VCaP (cell line): ENCODE data around the gene RUNX3.

Source experiments
- H3K27ac ChIP-seq: fragments of 450-650 bp; 2 replicates; pipeline ENCODE4 v1.5.1; 2017
- CTCF ChIP-seq: fragments of 450-650 bp; conservative IDR thresholded peaks from 2 replicates; pipeline ENCODE4 v1.5.1; 2017; ENCODE audit warnings: mild to moderate bottlenecking, moderate library complexity

The RUNX3 gene

GRCh38 chr1:24888061-24888970 is 41.8 kb downstream of the RUNX3 start:
- H3K27ac ChIP-seq = no peak overlapping the region
- TF ChIP-seq CTCF = no peak

- TF ChIP-seq CTCF = no peak
- no peak overlapping the region for H3K27ac ChIP-seq
These were observed 43.8 kb downstream of the RUNX3 start for GRCh38 chr1:24886241-24886640.

GRCh38 chr1:24884751-24885150 is 45.3 kb downstream of the RUNX3 start:
- no peak overlapping the region for H3K27ac ChIP-seq
- TF ChIP-seq CTCF = no peak

GRCh38 chr1:24881034-24881433 is 49.0 kb downstream of the RUNX3 start:
- no peak overlapping the region for H3K27ac ChIP-seq
- TF ChIP-seq CTCF = no peak

GRCh38 chr1:24878775-24879742 is 51.0 kb downstream of the RUNX3 start:
- H3K27ac ChIP-seq = no peak overlapping the region
- TF ChIP-seq CTCF = no peak

DNA sequence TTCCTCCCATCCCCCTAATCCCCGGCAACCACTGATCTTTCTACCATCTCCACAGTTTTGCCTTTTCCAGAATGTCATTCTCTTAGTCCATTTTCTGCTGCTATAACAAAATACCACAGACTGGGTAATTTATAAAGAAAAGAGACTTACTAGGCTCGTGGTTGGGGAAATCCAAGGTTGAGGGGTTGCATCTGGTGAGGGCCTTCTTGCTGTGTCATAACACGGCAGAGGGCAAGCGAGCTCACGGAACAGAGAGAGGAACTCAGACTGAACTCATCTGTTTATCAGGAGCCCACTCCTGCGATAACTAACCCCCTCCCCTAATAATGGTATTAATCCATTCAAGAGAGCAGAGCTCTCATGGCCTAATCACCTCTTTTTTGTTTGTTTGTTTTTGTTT is 52.0 kb downstream of the RUNX3 start:
- no peak for TF ChIP-seq CTCF
- no peak overlapping the region for H3K27ac ChIP-seq

DNA sequence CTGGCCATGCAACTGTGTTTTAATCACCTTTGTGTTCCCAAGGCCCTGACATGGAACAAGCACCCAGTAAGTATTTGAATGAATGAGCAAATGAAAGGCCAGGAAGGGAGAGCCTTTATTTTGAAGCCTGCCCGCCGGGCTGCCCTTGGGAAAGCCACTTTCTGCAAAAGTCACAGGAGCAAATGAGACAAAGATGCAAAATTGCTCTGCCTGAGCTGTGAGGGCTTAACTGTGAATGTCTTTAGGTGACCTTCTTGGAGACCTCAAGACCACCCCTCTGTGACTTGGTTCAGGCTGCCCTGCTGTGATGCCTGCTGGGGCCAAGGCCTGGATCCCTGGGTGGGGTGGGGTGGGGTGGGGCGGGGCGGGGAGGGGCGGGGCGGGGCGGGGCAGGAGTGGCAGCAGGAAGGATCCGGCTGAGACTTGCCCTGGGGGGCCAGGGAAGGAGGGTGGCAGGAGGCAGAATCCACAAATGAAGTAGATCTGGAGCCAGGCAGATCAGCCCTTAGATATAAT is 54.0 kb downstream of the RUNX3 start:
- no peak overlapping the region for H3K27ac ChIP-seq
- TF ChIP-seq CTCF = no peak
